Ascending aorta (tissue), 2 donors: Measurements from ENCODE around the gene CCDC177. TPM values are rescaled to one million over a fixed set of nuclear protein-coding genes. Genes with fewer than 3 reads are reported as not detected.

Experiments
- DNase-seq, 2 donors: peaks; one replicate each; pipeline ENCODE4 v3.0.0-alpha.2; 2019; ENCODE audit warnings: low spot score in 2 of 2
- H3K27ac ChIP-seq, 2 donors: fragments of 200-600 bp; sonication (generic); one replicate each; pipeline ENCODE4 v1.5.1; 2016 to 2017; ENCODE audit warnings: mild to moderate bottlenecking in 1 of 2
- H3K27me3 ChIP-seq: fragments of 200-600 bp; sonication (generic); one replicate; pipeline ENCODE4 v1.5.1; 2017
- H3K36me3 ChIP-seq, 2 donors: fragments of 200-600 bp; sonication (generic); one replicate each; pipeline ENCODE4 v1.5.1; 2016
- H3K4me1 ChIP-seq, 2 donors: fragments of 200-600 bp; sonication (generic); one replicate each; pipeline ENCODE4 v1.5.1; 2016 to 2017; ENCODE audit warnings: mild to moderate bottlenecking in 1 of 2
- H3K4me3 ChIP-seq, 2 donors: fragments of 200-600 bp; sonication (generic); one replicate each; pipeline ENCODE4 v1.5.1; 2016 to 2017; ENCODE audit warnings: mild to moderate bottlenecking in 1 of 2
- H3K9me3 ChIP-seq, 2 donors: fragments of 200-600 bp; sonication (generic); one replicate each; pipeline ENCODE4 v1.5.1; 2016
- CTCF ChIP-seq, 3 experiments: fragments of 200-600 bp in 2 of 3; fragments of 450-650 bp in 1 of 3; sonication (generic) in 2 of 3; IDR thresholded peaks; one replicate each; pipeline ENCODE4 v1.5.1; 2016 to 2019; ENCODE audit warnings: antibody characterized with exemption in 3 of 3, mild to moderate bottlenecking in 1 of 3, moderate library complexity in 1 of 3
- intact Hi-C: fragments of 100-400 bp; cut with DNase I; formaldehyde crosslinking; loops from one replicate; pipeline ENCODE4 v1.15.1; 2023
- total RNA-seq: library from RNA; depleted of rRNA; stranded (reverse); fragments of >200 nt; gene quantifications from one replicate; pipeline ENCODE4 v1.1.0, GENCODE V29; 2016

Gene CCDC177
- total RNA-seq, 1 donor from 2014 or later: not detected

DNA sequence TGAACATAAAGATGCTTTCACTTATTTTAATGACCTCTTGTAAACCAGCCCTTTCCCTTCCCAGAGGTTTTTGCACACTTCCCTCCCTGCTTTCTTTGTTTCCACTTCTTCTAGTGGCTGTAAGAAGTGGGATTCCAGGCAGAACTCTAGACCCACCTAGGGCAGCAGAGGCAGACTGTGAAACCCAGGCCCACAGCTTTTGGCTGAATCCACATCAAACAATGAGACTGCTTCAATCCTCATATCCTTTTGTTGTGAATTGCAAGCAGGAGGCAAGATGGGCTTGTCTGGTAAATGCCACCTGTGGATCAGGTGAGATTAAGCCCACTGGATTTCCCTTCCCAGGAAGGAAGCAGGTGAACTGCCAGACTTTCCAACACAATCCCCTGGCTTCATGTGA is 12.8 kb downstream of the CCDC177 start:
- TF ChIP-seq CTCF (IDR thresholded peaks at IDR 0.05): no peak
- Histone ChIP-seq H3K4me1 (no peaks in the 10 kb centered on the region), H3K36me3 (no peaks in the 10 kb centered on the region), H3K9me3 (no peaks in the 10 kb centered on the region), H3K27me3 (no peaks in the 10 kb centered on the region), H3K27ac (no peak overlapping the region), H3K4me3 (no peak overlapping the region)
- no peak for DNase-seq
- intact Hi-C loops: no loop called here

DNA sequence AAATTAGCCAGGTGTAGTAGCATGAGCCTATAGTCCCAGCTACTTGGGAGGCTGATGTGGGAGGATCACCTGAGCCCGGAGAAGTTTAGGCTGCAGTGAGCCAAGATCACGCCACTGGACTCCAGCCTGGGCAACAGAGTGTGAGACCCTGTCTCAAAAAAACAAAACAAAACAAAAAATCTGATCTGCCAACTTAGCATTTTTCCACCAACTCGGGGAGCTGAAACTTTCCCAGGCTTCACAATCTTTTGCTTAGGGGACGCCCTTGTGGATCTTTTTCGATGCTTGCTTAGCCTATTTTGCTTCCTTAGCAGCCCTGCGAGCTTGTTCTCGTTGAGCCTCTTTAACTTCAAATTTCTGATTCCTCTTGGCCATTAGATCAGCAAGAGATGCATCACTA is 13.8 kb downstream of the CCDC177 start:
- H3K36me3 ChIP-seq: no peaks in the 10 kb centered on the region
- intact Hi-C loops: no loop called here
- H3K27ac ChIP-seq: no peak overlapping the region
- no peaks in the 10 kb centered on the region for H3K27me3 ChIP-seq
- no peaks in the 10 kb centered on the region for H3K9me3 ChIP-seq
- no peak for TF ChIP-seq CTCF (IDR thresholded peaks at IDR 0.05)
- DNase-seq: no peak
- H3K4me1 ChIP-seq: no peaks in the 10 kb centered on the region
- H3K4me3 ChIP-seq: no peak overlapping the region

- intact Hi-C loops: no loop called here
Observed at GRCh38 chr14:69559581-69560011, 15.1 kb downstream of the CCDC177 start.

GRCh38 chr14:69558774-69559173 is 15.9 kb downstream of the CCDC177 start:
- intact Hi-C loops: no loop called here
- no peak for DNase-seq
- TF ChIP-seq CTCF (IDR thresholded peaks at IDR 0.05): no peak
- no peaks in the 10 kb centered on the region for H3K9me3 ChIP-seq
- H3K4me1 ChIP-seq: no peaks in the 10 kb centered on the region
- H3K36me3 ChIP-seq: no peaks in the 10 kb centered on the region
- no peak overlapping the region for H3K4me3 ChIP-seq
- no peak overlapping the region for H3K27ac ChIP-seq
- H3K27me3 ChIP-seq: no peaks in the 10 kb centered on the region

More at GRCh38 chr14:69559581-69560011, 15.1 kb downstream of the CCDC177 start:
- no peaks in the 10 kb centered on the region for H3K36me3 ChIP-seq
- H3K27me3 ChIP-seq: no peaks in the 10 kb centered on the region
- H3K4me1 ChIP-seq: no peaks in the 10 kb centered on the region
- no peak for TF ChIP-seq CTCF (IDR thresholded peaks at IDR 0.05)
- H3K9me3 ChIP-seq: no peaks in the 10 kb centered on the region
- no peak for DNase-seq
- no peak overlapping the region for H3K4me3 ChIP-seq
- H3K27ac ChIP-seq: no peak overlapping the region

DNA sequence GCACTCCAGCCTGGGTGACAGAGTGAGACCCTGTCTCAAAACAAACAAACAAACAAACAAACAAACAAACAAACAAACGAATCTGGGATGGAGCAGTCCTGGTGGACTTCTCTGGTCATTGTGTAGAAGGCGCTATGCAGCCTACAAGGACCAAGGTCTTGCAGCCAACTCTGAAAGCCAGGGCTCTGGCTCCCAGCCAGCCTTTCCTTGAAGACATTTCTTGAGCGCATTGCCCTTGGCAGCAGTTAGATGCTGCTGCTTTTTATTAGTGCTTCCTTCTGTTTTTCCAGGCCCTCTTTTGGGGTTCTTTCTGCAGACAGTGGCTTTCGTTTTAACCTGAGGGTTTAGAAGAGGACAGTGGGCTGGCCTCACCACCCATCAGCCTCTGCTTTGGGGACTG is 20.2 kb downstream of the CCDC177 start:
- Histone ChIP-seq H3K4me3 (no peak overlapping the region), H3K27ac (no peak overlapping the region), H3K4me1 (no peaks in the 10 kb centered on the region), H3K9me3 (no peaks in the 10 kb centered on the region), H3K36me3 (no peaks in the 10 kb centered on the region), H3K27me3 (no peaks in the 10 kb centered on the region)
- no peak for DNase-seq
- intact Hi-C loops: no loop called here
- TF ChIP-seq CTCF (IDR thresholded peaks at IDR 0.05): no peak

DNA sequence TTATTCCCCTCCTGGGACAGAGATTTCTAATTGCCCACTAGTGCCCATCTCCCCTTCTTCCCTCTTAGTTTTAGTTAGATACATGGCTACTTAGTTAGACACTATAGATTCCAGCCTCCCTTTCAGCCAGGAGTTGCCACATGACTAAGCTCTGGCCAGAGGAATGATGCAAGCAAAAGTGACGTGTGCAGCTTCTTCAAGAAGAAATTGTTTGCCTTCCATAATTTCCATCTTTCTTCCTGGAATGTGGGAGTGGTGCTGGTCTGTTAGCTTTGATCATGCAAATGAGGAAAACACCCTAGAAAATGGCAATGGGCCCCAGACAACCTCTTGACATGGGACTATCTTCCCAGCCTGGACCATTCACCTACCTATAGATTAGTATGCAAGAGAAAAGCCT is 21.4 kb downstream of the CCDC177 start:
- no peak for DNase-seq
- no peaks in the 10 kb centered on the region for H3K27me3 ChIP-seq
- no peak overlapping the region for H3K4me3 ChIP-seq
- TF ChIP-seq CTCF (IDR thresholded peaks at IDR 0.05): no peak
- no peaks in the 10 kb centered on the region for H3K36me3 ChIP-seq
- intact Hi-C loops: no loop called here
- no peaks in the 10 kb centered on the region for H3K4me1 ChIP-seq
- H3K27ac ChIP-seq: no peak overlapping the region
- no peaks in the 10 kb centered on the region for H3K9me3 ChIP-seq
